ENCODE results near the gene KIT.

- no peak for TF ChIP-seq CTCF (IDR thresholded peaks at IDR 0.05)
- TF ChIP-seq POLR2A (IDR thresholded peaks at IDR 0.05; ENCODE audit: low read depth): no peak
- TF ChIP-seq POLR2AphosphoS5 (IDR thresholded peaks at IDR 0.05): no peak
- TF ChIP-seq EP300 (IDR thresholded peaks at IDR 0.05): no peak
Observed at GRCh38 chr4:54779476-54780148, 121.9 kb downstream of the KIT start.
